CD4-positive, CD25-positive, alpha-beta regulatory T cell (primary cell): ENCODE measurements around the gene MRPL34. TPM values are rescaled to one million over a fixed set of nuclear protein-coding genes. Genes with fewer than 3 reads are reported as not detected.

ENCODE experiments used
- ATAC-seq, 2 donors: fragments of 150-1000 bp; cut with Tn5 transposase; one replicate each; pipeline ENCODE4 v1.10.0; 2021; ENCODE audit warnings: low read depth in 2 of 2, moderate number of reproducible peaks in 2 of 2, moderate library complexity in 1 of 2
- DNase-seq, 3 donors: peaks; one replicate each; pipeline versions ENCODE4 v3.0.0 to v3.0.0-alpha.2; 2012 to 2022; ENCODE audit warnings: mixed read lengths in 1 of 3
- H3K27ac ChIP-seq: one replicate; pipeline ENCODE4 v1.7.0; 2013; ENCODE audit warnings: mild to moderate bottlenecking, low read length; ENCODE audit not compliant: insufficient read depth, poor library complexity, severe bottlenecking
- H3K27me3 ChIP-seq: one replicate; pipeline ENCODE4 v1.7.0; 2013; ENCODE audit warnings: low read length; ENCODE audit not compliant: control insufficient read depth, insufficient read depth
- H3K36me3 ChIP-seq: one replicate; pipeline ENCODE4 v1.7.0; 2013; ENCODE audit warnings: mild to moderate bottlenecking, low read length, moderate library complexity; ENCODE audit not compliant: control insufficient read depth, insufficient read depth
- H3K4me1 ChIP-seq: 2 replicates; pipeline ENCODE4 v1.7.0; 2013; ENCODE audit warnings: mild to moderate bottlenecking, low read length; ENCODE audit not compliant: insufficient read depth, control insufficient read depth, poor library complexity, severe bottlenecking
- H3K4me3 ChIP-seq: one replicate; pipeline ENCODE4 v1.7.0; 2013; ENCODE audit warnings: low read depth, mild to moderate bottlenecking, low read length, moderate library complexity
- H3K9me3 ChIP-seq, 2 experiments: 1 replicate in 1 of 2; 2 replicates in 1 of 2; pipeline ENCODE4 v1.7.0; 2013; ENCODE audit warnings: low read length in 2 of 2, mild to moderate bottlenecking in 1 of 2, moderate library complexity in 1 of 2; ENCODE audit not compliant: control insufficient read depth in 2 of 2
- H3K27ac Mint-ChIP-seq, 3 donors: one replicate each; pipeline ENCODE4 v1.8.0; 2020 to 2022; ENCODE audit warnings: mild to moderate bottlenecking in 3 of 3, mixed read lengths in 3 of 3, moderate library complexity in 2 of 3
- H3K27me3 Mint-ChIP-seq: one replicate; pipeline ENCODE4 v1.8.0; 2022; ENCODE audit warnings: mild to moderate bottlenecking, mixed read lengths
- H3K36me3 Mint-ChIP-seq: one replicate; pipeline ENCODE4 v1.8.0; 2020; ENCODE audit warnings: mixed read lengths
- H3K4me1 Mint-ChIP-seq, 4 donors: one replicate each; pipeline ENCODE4 v1.8.0; 2020 to 2022; ENCODE audit warnings: mixed read lengths in 4 of 4, mild to moderate bottlenecking in 1 of 4
- H3K4me3 Mint-ChIP-seq, 4 donors: one replicate each; pipeline ENCODE4 v1.8.0; 2020 to 2022; ENCODE audit warnings: mild to moderate bottlenecking in 4 of 4, mixed read lengths in 4 of 4, moderate library complexity in 3 of 4
- H3K9me3 Mint-ChIP-seq, 7 donors: one replicate each; pipeline ENCODE4 v1.8.0; 2020 to 2022; ENCODE audit warnings: mixed read lengths in 7 of 7, mild to moderate bottlenecking in 3 of 7, moderate library complexity in 2 of 7
- polyA plus RNA-seq, 4 donors: library from polyadenylated mRNA; unstranded; fragments of 300-500 nt; fragmentation: Illumina TruSeq; gene quantifications; one replicate each; pipeline ENCODE4 v1.2.3, GENCODE V29; 2021
- total RNA-seq: library from RNA; stranded (reverse); gene quantifications from one replicate; pipeline ENCODE4 v1.2.3, GENCODE V29; 2022

MRPL34 gene
- total and polyA plus RNA-seq, 5 donors from 2014 or later = 37.1 to 248 (median 231) TPM

- Mint-ChIP-seq H3K9me3 (no peaks in the 10 kb centered on the region), H3K36me3 (peaks cover 5% of the 10 kb centered on the region), H3K4me3 (peak overlapping the region in 2 of 4 donors; percentile 28 to 35), H3K4me1 (peaks cover 5 to 36% (median 18%) of the 10 kb centered on the region in 4 donors), H3K27me3 (no peaks in the 10 kb centered on the region), H3K27ac (no peak overlapping the region)
- DNase-seq = no peak
- H3K4me1 ChIP-seq = peaks cover 31% of the 10 kb centered on the region
- no peaks in the 10 kb centered on the region for H3K27me3 ChIP-seq
- H3K4me3 ChIP-seq = no peak overlapping the region
- no peaks in the 10 kb centered on the region for H3K9me3 ChIP-seq
- no peak overlapping the region for H3K27ac ChIP-seq
- peaks cover 4% of the 10 kb centered on the region for H3K36me3 ChIP-seq
- no peak for ATAC-seq
These were observed 4.6 kb upstream of the MRPL34 start for GRCh38 chr19:17300992-17301619.

- H3K9me3 Mint-ChIP-seq = no peaks in the 10 kb centered on the region
- H3K4me1 Mint-ChIP-seq = peaks cover 5 to 43% (median 20%) of the 10 kb centered on the region in 4 donors
- peak in 1 of 3 donors; percentile 21 for DNase-seq
- Histone ChIP-seq H3K36me3 (peaks cover 4% of the 10 kb centered on the region), H3K27me3 (no peaks in the 10 kb centered on the region), H3K4me1 (peaks cover 40% of the 10 kb centered on the region), H3K4me3 (no peak overlapping the region), H3K27ac (peak overlapping the region; percentile 72), H3K9me3 (no peaks in the 10 kb centered on the region)
- H3K4me3 Mint-ChIP-seq = peak overlapping the region; percentile 80 to 96 (median 82)
- no peak for ATAC-seq
- H3K27ac Mint-ChIP-seq = peak overlapping the region in 2 of 3 donors; percentile 42 to 54
- peaks cover 5% of the 10 kb centered on the region for H3K36me3 Mint-ChIP-seq
- H3K27me3 Mint-ChIP-seq = no peaks in the 10 kb centered on the region
These were observed 3.1 kb upstream of the MRPL34 start for GRCh38 chr19:17302391-17303166.

GRCh38 chr19:17303167-17303939 is 2.3 kb upstream of the MRPL34 start, which contains the start of gene ABHD8:
ABHD8 (minus strand) TSS chr19:17303425; CDS start chr19:17301616, 1,809 bp downstream.
- ATAC-seq = peak; percentile 71
- Histone ChIP-seq H3K4me1 (peaks cover 40% of the 10 kb centered on the region), H3K4me3 (peak within 1 kb of the TSS; percentile 32), H3K36me3 (peaks cover 2% of the 10 kb centered on the region), H3K27me3 (no peaks in the 10 kb centered on the region), H3K9me3 (no peaks in the 10 kb centered on the region), H3K27ac (peak within 1 kb of the TSS; percentile 72)
- peak within 1 kb of the TSS; percentile 42 to 84 (median 58) for H3K27ac Mint-ChIP-seq
- H3K36me3 Mint-ChIP-seq = peaks cover 1% of the 10 kb centered on the region
- peak; percentile 88 to 95 (median 89) for DNase-seq
- H3K27me3 Mint-ChIP-seq = no peaks in the 10 kb centered on the region
- H3K4me3 Mint-ChIP-seq = peak within 1 kb of the TSS; percentile 80 to 96 (median 84)
- H3K4me1 Mint-ChIP-seq = peaks cover 5 to 48% (median 22%) of the 10 kb centered on the region in 4 donors
- H3K9me3 Mint-ChIP-seq = no peaks in the 10 kb centered on the region

- Histone ChIP-seq H3K4me1 (peaks cover 40% of the 10 kb centered on the region), H3K4me3 (peak overlapping the region; percentile 32), H3K27me3 (no peaks in the 10 kb centered on the region), H3K36me3 (no peaks in the 10 kb centered on the region), H3K27ac (peak overlapping the region; percentile 72), H3K9me3 (no peaks in the 10 kb centered on the region)
- H3K9me3 Mint-ChIP-seq = no peaks in the 10 kb centered on the region
- H3K4me3 Mint-ChIP-seq = peak overlapping the region; percentile 80 to 96 (median 84)
- H3K36me3 Mint-ChIP-seq = no peaks in the 10 kb centered on the region
- ATAC-seq (no peak), DNase-seq (no peak)
- peak overlapping the region in 2 of 3 donors; percentile 14 to 58 for H3K27ac Mint-ChIP-seq
- H3K4me1 Mint-ChIP-seq = peaks cover 6 to 48% (median 23%) of the 10 kb centered on the region in 4 donors
- H3K27me3 Mint-ChIP-seq = no peaks in the 10 kb centered on the region
These were observed 1.8 kb upstream of the MRPL34 start for GRCh38 chr19:17303940-17304267.

- Histone ChIP-seq H3K9me3 (no peaks in the 10 kb centered on the region), H3K27ac (peak overlapping the region; percentile 88), H3K36me3 (no peaks in the 10 kb centered on the region), H3K27me3 (no peaks in the 10 kb centered on the region), H3K4me1 (peaks cover 43% of the 10 kb centered on the region), H3K4me3 (peak overlapping the region; percentile 44)
- H3K27ac Mint-ChIP-seq = peak overlapping the region; percentile 73 to 95 (median 79)
- no peaks in the 10 kb centered on the region for H3K27me3 Mint-ChIP-seq
- peaks cover 5% of the 10 kb centered on the region for H3K36me3 Mint-ChIP-seq
- DNase-seq (no peak), ATAC-seq (no peak)
- H3K9me3 Mint-ChIP-seq = no peaks in the 10 kb centered on the region
- H3K4me3 Mint-ChIP-seq = peak overlapping the region; percentile 92 to 96 (median 93)
- peaks cover 11 to 55% (median 27%) of the 10 kb centered on the region in 4 donors for H3K4me1 Mint-ChIP-seq
These were observed 1.1 kb upstream of the MRPL34 start for GRCh38 chr19:17304386-17305215.

- peak overlapping the region; percentile 44 for H3K4me3 ChIP-seq
- peak overlapping the region; percentile 92 to 96 (median 93) for H3K4me3 Mint-ChIP-seq
- H3K4me1 Mint-ChIP-seq = peaks cover 11 to 56% (median 28%) of the 10 kb centered on the region in 4 donors
These were observed 506 bp upstream of the MRPL34 start for GRCh38 chr19:17305216-17305516.

GRCh38 chr19:17306285-17306714 is 628 bp downstream of the MRPL34 start:
- Histone ChIP-seq H3K27me3 (no peaks in the 10 kb centered on the region), H3K36me3 (no peaks in the 10 kb centered on the region), H3K4me3 (peak overlapping the region; percentile 71), H3K9me3 (no peaks in the 10 kb centered on the region), H3K27ac (peak overlapping the region; percentile 88), H3K4me1 (peaks cover 57% of the 10 kb centered on the region)
- DNase-seq (peak in 1 of 3 donors; percentile 26), ATAC-seq (no peak)
- H3K4me1 Mint-ChIP-seq = peaks cover 11 to 67% (median 32%) of the 10 kb centered on the region in 4 donors
- no peaks in the 10 kb centered on the region for H3K27me3 Mint-ChIP-seq
- H3K36me3 Mint-ChIP-seq = peaks cover 5% of the 10 kb centered on the region
- H3K27ac Mint-ChIP-seq = peak overlapping the region in 2 of 3 donors; percentile 73 to 88
- no peaks in the 10 kb centered on the region for H3K9me3 Mint-ChIP-seq
- H3K4me3 Mint-ChIP-seq = peak overlapping the region; percentile 92 to 96 (median 93)

More at GRCh38 chr19:17305216-17305516, 506 bp upstream of the MRPL34 start:
- peak overlapping the region; percentile 88 for H3K27ac ChIP-seq
- DNase-seq (no peak), ATAC-seq (no peak)
- H3K9me3 ChIP-seq = no peaks in the 10 kb centered on the region
- Mint-ChIP-seq H3K27me3 (no peaks in the 10 kb centered on the region), H3K36me3 (peaks cover 5% of the 10 kb centered on the region), H3K9me3 (no peaks in the 10 kb centered on the region), H3K27ac (peak overlapping the region; percentile 73 to 95 (median 79))
- peaks cover 49% of the 10 kb centered on the region for H3K4me1 ChIP-seq
- no peaks in the 10 kb centered on the region for H3K36me3 ChIP-seq
- H3K27me3 ChIP-seq = no peaks in the 10 kb centered on the region
